GM12878 (cell line): ENCODE data around the gene SIGLEC10. TPM values are rescaled to one million over a fixed set of nuclear protein-coding genes. Genes with fewer than 3 reads are reported as not detected.

Source experiments
- ATAC-seq: fragments of 200-7000 bp; cut with Tn5 transposase; 3 replicates; pipeline ENCODE4 v1.9.1; 2020; ENCODE audit warnings: mild to moderate bottlenecking, moderate library complexity
- BruUV-seq: library from RNA; stranded (reverse); fragments of 400-500 nt; replicated peaks from 2 replicates; lab custom pipeline; 2021; lab: Mats Ljungman, UMichigan
- CTCF ChIA-PET: fragments of 300-600 bp; sonication (Branson Sonifier 250); formaldehyde crosslinking; extraction: SDS; loops from one replicate; lab custom pipeline; 2021; ENCODE audit warnings: inconsistent platforms; lab: Yijun Ruan, JAX
- POLR2A ChIA-PET: fragments of 350-600 bp; formaldehyde crosslinking; extraction: SDS; loops from one replicate; lab custom pipeline; 2021; ENCODE audit warnings: inconsistent platforms; lab: Charles Lee
- RAD21 ChIA-PET: fragments of 300-600 bp; sonication (Branson Sonifier 250); formaldehyde crosslinking; loops from one replicate; lab custom pipeline; 2023; ENCODE audit warnings: antibody characterized with exemption; ENCODE audit not compliant: unreplicated experiment; lab: Charles Lee
- SMC1A ChIA-PET: fragments of 300-600 bp; sonication (Branson Sonifier 250); formaldehyde crosslinking; loops from one replicate; lab custom pipeline; 2023; ENCODE audit not compliant: unreplicated experiment, uncharacterized antibody; lab: Charles Lee
- DNase-seq: peaks from one replicate; pipeline ENCODE4 v3.0.0-alpha.2; 2011; ENCODE audit warnings: low read depth, low spot score
- FAIRE-seq: peaks from 3 replicates; lab custom pipeline; 2011; peaks lifted over from hg19 to GRCh38; lab: Jason Lieb, UNC
- H2AFZ ChIP-seq: 2 replicates; pipeline ENCODE4 v1.6.0; 2011; ENCODE audit warnings: low read depth, low read length, control low read depth; ENCODE audit not compliant: control insufficient read depth
- H3K27ac ChIP-seq: 2 replicates; pipeline ENCODE4 v1.5.1; 2011; ENCODE audit warnings: control low read depth; ENCODE audit not compliant: control insufficient read depth, insufficient read depth
- H3K27me3 ChIP-seq, 2 experiments: replicated peaks in 1 of 2; 2 replicates each; pipeline versions ENCODE4 v1.6.0 to v1.6.1; 2011; ENCODE audit warnings: low read length in 1 of 2; ENCODE audit not compliant: control insufficient read depth in 2 of 2, insufficient read depth in 2 of 2
- H3K36me3 ChIP-seq, 2 experiments: 2 replicates each; pipeline ENCODE4 v1.5.1; 2011; ENCODE audit warnings: low read length in 1 of 2; ENCODE audit not compliant: control insufficient read depth in 2 of 2, insufficient read depth in 2 of 2
- H3K4me1 ChIP-seq: 2 replicates; pipeline ENCODE4 v1.6.1; 2011; ENCODE audit warnings: mild to moderate bottlenecking, low read length, moderate library complexity, mixed read lengths; ENCODE audit not compliant: control insufficient read depth, insufficient read depth
- H3K4me2 ChIP-seq: 2 replicates; pipeline ENCODE4 v1.6.0; 2011; ENCODE audit warnings: control low read depth; ENCODE audit not compliant: control insufficient read depth, insufficient read depth
- H3K4me3 ChIP-seq: fragments of 200-600 bp; sonication (generic); 2 replicates; pipeline ENCODE4 v1.5.1; 2016
- H3K79me2 ChIP-seq: 2 replicates; pipeline ENCODE4 v1.6.0; 2011; ENCODE audit warnings: low read length; ENCODE audit not compliant: control insufficient read depth, insufficient read depth
- H3K9ac ChIP-seq: 2 replicates; pipeline ENCODE4 v1.8.0; 2011; ENCODE audit warnings: low read length, control low read depth, mixed read lengths; ENCODE audit not compliant: control insufficient read depth, insufficient read depth
- H3K9me3 ChIP-seq: replicated peaks from 3 replicates; pipeline ENCODE4 v1.5.1; 2011; ENCODE audit warnings: mild to moderate bottlenecking, low read length; ENCODE audit not compliant: control insufficient read depth, insufficient read depth
- H4K20me1 ChIP-seq: 2 replicates; pipeline ENCODE4 v1.6.0; 2011; ENCODE audit not compliant: control insufficient read depth, insufficient read depth
- BMI1 ChIP-seq: fragments of 450-650 bp; IDR thresholded peaks from 2 replicates; pipeline ENCODE4 v1.6.1; 2016; ENCODE audit warnings: mild to moderate bottlenecking, moderate library complexity, borderline replicate concordance
- FOS ChIP-seq: IDR thresholded peaks from 3 replicates; pipeline ENCODE4 v1.6.1; 2011; ENCODE audit warnings: borderline replicate concordance; ENCODE audit not compliant: insufficient read length; ENCODE audit errors: extremely low read depth
- HCFC1 ChIP-seq: fragments of 150-350 bp; IDR thresholded peaks from 2 replicates; pipeline ENCODE4 v1.6.1; 2014; ENCODE audit warnings: low read length
- NRF1 ChIP-seq: conservative IDR thresholded peaks from 2 replicates; pipeline ENCODE4 v1.6.1; 2011; ENCODE audit warnings: mild to moderate bottlenecking, low read depth, low read length, improper control_type of control experiment
- POLR2A ChIP-seq: IDR thresholded peaks from 2 replicates; pipeline ENCODE4 v1.6.1; 2011; ENCODE audit warnings: low read depth, mild to moderate bottlenecking, low read length
- SIN3A ChIP-seq: IDR thresholded peaks from 2 replicates; pipeline ENCODE4 v1.6.1; 2012; ENCODE audit warnings: low read depth, low read length, improper control_type of control experiment
- SREBF2 ChIP-seq: IDR thresholded peaks from 2 replicates; pipeline ENCODE4 v1.6.1; 2012; ENCODE audit warnings: mild to moderate bottlenecking, low read length
- TCF12 ChIP-seq: IDR thresholded peaks from 2 replicates; pipeline ENCODE4 v1.6.1; 2011; ENCODE audit warnings: low read depth, mild to moderate bottlenecking, low read length
- WGBS: methylation state at CpG from one replicate; pipeline ENCODE4 v1.1.6; 2016; ENCODE audit warnings: low lambda C conversion rate; ENCODE audit not compliant: insufficient replicate concordance, insufficient coverage; ENCODE audit errors: missing lambda C conversion rate; 5-methylcytosine and 5-hydroxymethylcytosine counted together
- in situ Hi-C: fragments of 300-500 bp; cut with MboI; formaldehyde crosslinking; loops from 9 replicates; pipeline ENCODE4 v1.14.3; 2018; ENCODE audit warnings: mixed read lengths
- intact Hi-C: fragments of 100-400 bp; cut with micrococcal nuclease; formaldehyde crosslinking; loops from one replicate; pipeline ENCODE4 v1.14.2; 2022; ENCODE audit not compliant: unreplicated experiment
- polyA plus RNA-seq, 11 experiments: library from polyadenylated mRNA; depleted of rRNA in 4 of 11; unstranded in 6 of 11; stranded (reverse) in 5 of 11; fragments of >200 nt; fragmentation: Nextera tagmentation in 4 of 11; fragmentation: Illumina TruSeq in 1 of 11; extraction: Ambion mirVana in 4 of 11; extraction: Trizol in 1 of 11; gene quantifications; 1 replicate in 1 of 11; 2 replicates in 10 of 11; pipeline versions ENCODE4 v1.2.1 to v1.2.3, GENCODE V29; 2011 to 2016; ENCODE audit warnings: inconsistent platforms in 2 of 11, missing spikeins in 2 of 11, low read depth in 1 of 11
- total RNA-seq, 4 experiments: library from RNA; depleted of rRNA in 3 of 4; stranded (reverse); fragments of >200 nt in 3 of 4; fragmentation: Illumina TruSeq in 1 of 4; extraction: Trizol in 1 of 4; gene quantifications; 2 replicates each; pipeline versions ENCODE4 v1.2.1 to v1.2.3, GENCODE V29; 2013 to 2021
- TF ChIP-seq, protein P1 (sequence below): IDR thresholded peaks from 2 replicates; pipeline ENCODE4 v1.6.1; 2011; ENCODE audit warnings: mild to moderate bottlenecking, low read depth, low read length, moderate library complexity; ENCODE audit not compliant: insufficient replicate concordance
- TF ChIP-seq, protein P2 (sequence below): fragments of 450-650 bp; IDR thresholded peaks from 2 replicates; pipeline ENCODE4 v1.6.1; 2018; ENCODE audit warnings: mild to moderate bottlenecking, low read depth, moderate library complexity; ENCODE audit not compliant: partially characterized antibody

SIGLEC10 gene
- total and polyA plus RNA-seq, 10 of the 15 experiments (the other 5 are each of a cell fraction or from before 2014, with no cell fraction given), result 2.3 to 16.8 (median 7.8) TPM

DNA sequence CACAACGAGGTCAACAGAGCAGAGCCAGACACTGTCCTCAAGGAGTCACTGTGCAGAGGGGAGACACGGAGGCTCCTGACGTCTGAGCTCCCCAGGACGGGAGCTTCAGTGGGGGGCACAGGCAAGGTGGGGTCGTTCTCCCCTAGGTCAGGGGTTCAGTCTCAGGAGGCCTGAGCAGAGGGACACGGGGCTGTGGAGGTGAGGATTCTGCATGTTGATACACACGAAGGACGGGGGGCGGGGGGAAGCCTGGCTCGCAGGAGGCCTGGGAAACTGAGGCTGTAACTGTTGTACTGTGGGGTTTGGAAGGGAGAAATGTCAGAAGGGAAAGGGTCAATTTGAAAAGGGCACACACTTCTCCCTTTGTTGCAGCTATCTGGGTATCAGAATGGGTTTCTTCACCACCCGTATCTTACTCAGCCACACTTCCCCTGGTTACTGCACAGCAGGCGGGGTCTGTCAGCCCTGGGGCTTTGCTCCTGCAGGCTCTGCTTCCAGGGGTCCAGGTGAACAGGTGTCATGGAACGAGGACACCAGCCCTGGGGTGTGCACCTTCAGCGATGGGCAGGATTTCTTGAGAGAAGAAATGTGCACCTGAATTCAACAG, 41.6 kb upstream of the SIGLEC10 start:
- no peak for FAIRE-seq
- H3K27ac ChIP-seq, result no peak overlapping the region
- H3K9ac ChIP-seq, result no peak overlapping the region
- H3K9me3 ChIP-seq, result no peaks in the 10 kb centered on the region
- H3K4me1 ChIP-seq, result no peaks in the 10 kb centered on the region
- no peak overlapping the region for H3K4me3 ChIP-seq
- WGBS, result 38% methylated on average over 14 of the region's 14 CpGs
- intact Hi-C loops (no loop called here), in situ Hi-C loops (no loop called here)
- ChIA-PET CTCF (interaction anchor here (1.0 to 1.2 kb wide), 2 partner anchors 14 to 202 kb away, joined by 4 to 6 read pairs; no protein-coding TSS in a partner anchor), POLR2A (no interaction called here), SMC1A (no interaction called here), RAD21 (no interaction called here)
- ATAC-seq, result no peak
- H2AFZ ChIP-seq, result no peak overlapping the region
- no peaks in the 10 kb centered on the region for H4K20me1 ChIP-seq
- no peaks in the 10 kb centered on the region for H3K27me3 ChIP-seq
- no peaks in the 10 kb centered on the region for H3K36me3 ChIP-seq
- no peak for DNase-seq
- no TSS peak for BruUV-seq
- H3K4me2 ChIP-seq, result no peak overlapping the region
- no peaks in the 10 kb centered on the region for H3K79me2 ChIP-seq
- TF ChIP-seq HCFC1, result no peak
- TF ChIP-seq, protein P1, sequence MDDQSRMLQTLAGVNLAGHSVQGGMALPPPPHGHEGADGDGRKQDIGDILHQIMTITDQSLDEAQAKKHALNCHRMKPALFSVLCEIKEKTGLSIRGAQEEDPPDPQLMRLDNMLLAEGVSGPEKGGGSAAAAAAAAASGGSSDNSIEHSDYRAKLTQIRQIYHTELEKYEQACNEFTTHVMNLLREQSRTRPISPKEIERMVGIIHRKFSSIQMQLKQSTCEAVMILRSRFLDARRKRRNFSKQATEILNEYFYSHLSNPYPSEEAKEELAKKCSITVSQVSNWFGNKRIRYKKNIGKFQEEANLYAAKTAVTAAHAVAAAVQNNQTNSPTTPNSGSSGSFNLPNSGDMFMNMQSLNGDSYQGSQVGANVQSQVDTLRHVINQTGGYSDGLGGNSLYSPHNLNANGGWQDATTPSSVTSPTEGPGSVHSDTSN, result no peak

DNA sequence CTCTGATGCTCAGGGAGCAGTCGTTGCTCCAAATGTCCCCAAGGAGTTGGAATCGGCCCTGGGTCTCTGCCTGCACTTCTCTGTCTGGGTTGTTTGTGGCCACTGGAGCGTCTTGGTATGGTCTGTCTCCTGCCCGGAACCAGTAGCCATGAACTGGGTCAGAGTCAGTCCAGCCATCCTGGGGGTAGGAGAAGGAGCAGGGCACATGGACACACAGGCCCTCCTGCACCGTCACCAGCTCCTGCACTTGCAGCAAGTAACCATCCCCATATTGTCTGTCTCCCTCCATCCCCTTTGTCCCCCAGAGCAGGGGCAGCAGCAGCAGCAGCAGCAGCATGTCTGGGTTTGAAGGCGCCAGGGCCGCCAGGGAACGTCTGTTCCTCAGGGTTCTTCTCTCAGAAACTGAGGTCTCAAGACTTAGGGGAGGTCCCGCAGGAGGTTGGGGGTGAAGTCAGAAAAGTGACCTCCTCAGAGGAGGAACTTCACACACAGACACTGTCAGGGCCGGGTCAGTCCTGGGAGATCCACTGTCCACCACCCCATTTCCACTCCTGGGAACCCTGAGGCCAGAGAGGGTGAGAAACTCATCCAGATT, 40.7 kb upstream of the SIGLEC10 start, which contains the start of gene SIGLEC8:
SIGLEC8 (minus strand) TSS at position 404 of the 595 bp plus-strand sequence; CDS start at position 337, 67 bp downstream.
- no peaks in the 10 kb centered on the region for H4K20me1 ChIP-seq
- H3K27me3 ChIP-seq, result no peaks in the 10 kb centered on the region
- ATAC-seq (no peak), FAIRE-seq (no peak), DNase-seq (no peak)
- no peak within 1 kb of the TSS for H3K4me3 ChIP-seq
- no peak within 1 kb of the TSS for H3K27ac ChIP-seq
- H3K36me3 ChIP-seq, result no peaks in the 10 kb centered on the region
- CTCF ChIA-PET, result interaction anchor here (1.0 to 1.2 kb wide), 2 partner anchors 15 to 203 kb away, joined by 4 to 6 read pairs; no protein-coding TSS in a partner anchor
- no peaks in the 10 kb centered on the region for H3K4me1 ChIP-seq
- H3K4me2 ChIP-seq, result no peak within 1 kb of the TSS
- no peaks in the 10 kb centered on the region for H3K9me3 ChIP-seq
- no peak within 1 kb of the TSS for H3K9ac ChIP-seq
- 13% methylated on average over 10 of the region's 10 CpGs for WGBS
- no peak within 1 kb of the TSS for H2AFZ ChIP-seq
- intact Hi-C loops, result no loop called here
- SMC1A ChIA-PET, result no interaction called here
- H3K79me2 ChIP-seq, result no peaks in the 10 kb centered on the region
- no TSS peak for BruUV-seq
- RAD21 ChIA-PET, result no interaction called here
- in situ Hi-C loops, result no loop called here
- POLR2A ChIA-PET, result no interaction called here
- TF ChIP-seq SIN3A (no peak), POLR2A (no peak), BMI1 (no peak), NRF1 (no peak), SREBF2 (no peak), TCF12 (no peak), FOS (no peak)
- TF ChIP-seq, protein P2, sequence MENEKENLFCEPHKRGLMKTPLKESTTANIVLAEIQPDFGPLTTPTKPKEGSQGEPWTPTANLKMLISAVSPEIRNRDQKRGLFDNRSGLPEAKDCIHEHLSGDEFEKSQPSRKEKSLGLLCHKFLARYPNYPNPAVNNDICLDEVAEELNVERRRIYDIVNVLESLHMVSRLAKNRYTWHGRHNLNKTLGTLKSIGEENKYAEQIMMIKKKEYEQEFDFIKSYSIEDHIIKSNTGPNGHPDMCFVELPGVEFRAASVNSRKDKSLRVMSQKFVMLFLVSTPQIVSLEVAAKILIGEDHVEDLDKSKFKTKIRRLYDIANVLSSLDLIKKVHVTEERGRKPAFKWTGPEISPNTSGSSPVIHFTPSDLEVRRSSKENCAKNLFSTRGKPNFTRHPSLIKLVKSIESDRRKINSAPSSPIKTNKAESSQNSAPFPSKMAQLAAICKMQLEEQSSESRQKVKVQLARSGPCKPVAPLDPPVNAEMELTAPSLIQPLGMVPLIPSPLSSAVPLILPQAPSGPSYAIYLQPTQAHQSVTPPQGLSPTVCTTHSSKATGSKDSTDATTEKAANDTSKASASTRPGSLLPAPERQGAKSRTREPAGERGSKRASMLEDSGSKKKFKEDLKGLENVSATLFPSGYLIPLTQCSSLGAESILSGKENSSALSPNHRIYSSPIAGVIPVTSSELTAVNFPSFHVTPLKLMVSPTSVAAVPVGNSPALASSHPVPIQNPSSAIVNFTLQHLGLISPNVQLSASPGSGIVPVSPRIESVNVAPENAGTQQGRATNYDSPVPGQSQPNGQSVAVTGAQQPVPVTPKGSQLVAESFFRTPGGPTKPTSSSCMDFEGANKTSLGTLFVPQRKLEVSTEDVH, result no peak
